GM19452 (cell line): Measurements from ENCODE around the gene LRSAM1.
"Not testable (repeated sequence)": the region's sequence is repeated elsewhere in the genome, so short reads cannot be mapped to it uniquely, and the experiment has no call there.

Source experiments
- ATAC-seq: cut with Tn5 transposase; IDR thresholded peaks from one replicate; pipeline ENCODE4 v1.9.1; 2021; ENCODE audit not compliant: unreplicated experiment

The LRSAM1 gene

GRCh38 chr9:127455324-127455992 is 4.1 kb downstream of the LRSAM1 start:
- no peak for ATAC-seq

- no peak for ATAC-seq
Observed at GRCh38 chr9:127457191-127457878, 6.0 kb downstream of the LRSAM1 start.

GRCh38 chr9:127458921-127459320 is 7.6 kb downstream of the LRSAM1 start:
- no peak for ATAC-seq

GRCh38 chr9:127463382-127463781 is 12.1 kb downstream of the LRSAM1 start:
- no peak for ATAC-seq

GRCh38 chr9:127463911-127464310 is 12.6 kb downstream of the LRSAM1 start:
- ATAC-seq, result no peak

GRCh38 chr9:127466407-127466917 is 15.2 kb downstream of the LRSAM1 start:
- not testable (repeated sequence) for ATAC-seq

- ATAC-seq, result no peak
Observed at GRCh38 chr9:127467621-127468020, 16.3 kb downstream of the LRSAM1 start.

- no peak for ATAC-seq
Observed at GRCh38 chr9:127470662-127471061, 19.4 kb downstream of the LRSAM1 start.

- ATAC-seq, result no peak
Observed at GRCh38 chr9:127473501-127473900, 22.2 kb downstream of the LRSAM1 start.

GRCh38 chr9:127473932-127474331 is 22.6 kb downstream of the LRSAM1 start:
- no peak for ATAC-seq

GRCh38 chr9:127474592-127474991 is 23.3 kb downstream of the LRSAM1 start:
- ATAC-seq, result no peak

GRCh38 chr9:127479507-127480081 is 28.3 kb downstream of the LRSAM1 start:
- no peak for ATAC-seq

GRCh38 chr9:127482662-127483061 is 31.4 kb downstream of the LRSAM1 start:
- ATAC-seq, result no peak

GRCh38 chr9:127485995-127486394 is 34.7 kb downstream of the LRSAM1 start:
- ATAC-seq, result no peak

- no peak for ATAC-seq
Observed at GRCh38 chr9:127488946-127489345, 37.6 kb downstream of the LRSAM1 start.

GRCh38 chr9:127489471-127490115 is 38.3 kb downstream of the LRSAM1 start:
- ATAC-seq, result no peak

- ATAC-seq, result no peak
Observed at GRCh38 chr9:127490535-127491230, 39.4 kb downstream of the LRSAM1 start.

GRCh38 chr9:127491516-127491915 is 40.2 kb downstream of the LRSAM1 start:
- ATAC-seq, result no peak

GRCh38 chr9:127492616-127493015 is 41.3 kb downstream of the LRSAM1 start:
- ATAC-seq, result no peak

- ATAC-seq, result no peak
Observed at GRCh38 chr9:127493592-127494303, 42.4 kb downstream of the LRSAM1 start.
